H9 (cell line): Measurements from ENCODE around the gene RDH13. TPM values are rescaled to one million over a fixed set of nuclear protein-coding genes. Genes with fewer than 3 reads are reported as not detected.

ENCODE experiments used
- DNase-seq: peaks from one replicate; pipeline ENCODE4 v3.0.0-alpha.2; 2017
- H2AFZ ChIP-seq: one replicate; pipeline ENCODE4 v1.6.1; 2013; ENCODE audit warnings: mild to moderate bottlenecking, low read length, control low read depth, moderate library complexity
- H2AK5ac ChIP-seq: 2 replicates; pipeline ENCODE4 v1.6.1; 2013; ENCODE audit warnings: low read length, control low read depth, mixed read lengths; ENCODE audit not compliant: insufficient read length
- H2BK120ac ChIP-seq: one replicate; pipeline ENCODE4 v1.6.1; 2013; ENCODE audit warnings: low read depth, mild to moderate bottlenecking, low read length, control low read depth, inconsistent platforms; ENCODE audit not compliant: poor library complexity, severe bottlenecking
- H2BK12ac ChIP-seq: 2 replicates; pipeline ENCODE4 v1.6.1; 2013; ENCODE audit warnings: low read length, control low read depth, mixed read lengths, low read depth; ENCODE audit not compliant: insufficient read length
- H2BK15ac ChIP-seq: 2 replicates; pipeline ENCODE4 v1.6.1; 2013; ENCODE audit warnings: low read depth, low read length, control low read depth
- H2BK20ac ChIP-seq: one replicate; pipeline ENCODE4 v1.6.1; 2013; ENCODE audit warnings: low read depth, mild to moderate bottlenecking, low read length, control low read depth, inconsistent platforms; ENCODE audit not compliant: poor library complexity, severe bottlenecking
- H2BK5ac ChIP-seq: 2 replicates; pipeline ENCODE4 v1.6.1; 2013; ENCODE audit warnings: low read length, control low read depth, mixed read lengths; ENCODE audit not compliant: insufficient read length
- H3K14ac ChIP-seq: 2 replicates; pipeline ENCODE4 v1.6.1; 2013; ENCODE audit warnings: low read length, control low read depth; ENCODE audit not compliant: insufficient read depth
- H3K18ac ChIP-seq: 2 replicates; pipeline ENCODE4 v1.6.1; 2013; ENCODE audit warnings: low read depth, mild to moderate bottlenecking, mixed read lengths, low read length, control low read depth; ENCODE audit not compliant: insufficient read length
- H3K23ac ChIP-seq: 2 replicates; pipeline ENCODE4 v1.6.1; 2013; ENCODE audit warnings: low read length, control low read depth, mixed read lengths, low read depth; ENCODE audit not compliant: insufficient read length
- H3K23me2 ChIP-seq: 2 replicates; pipeline ENCODE4 v1.6.1; 2013; ENCODE audit warnings: low read depth, mild to moderate bottlenecking, mixed read lengths, low read length, control low read depth; ENCODE audit not compliant: insufficient read length, poor library complexity, severe bottlenecking
- H3K27ac ChIP-seq: 2 replicates; pipeline ENCODE4 v1.5.1; 2013; ENCODE audit warnings: low read length, control low read depth, mixed read lengths, low read depth; ENCODE audit not compliant: insufficient read length
- H3K27me3 ChIP-seq: 2 replicates; pipeline ENCODE4 v1.6.1; 2013; ENCODE audit warnings: low read length, control low read depth, inconsistent platforms; ENCODE audit not compliant: insufficient read depth
- H3K4ac ChIP-seq: 2 replicates; pipeline ENCODE4 v1.6.1; 2013; ENCODE audit warnings: low read depth, mild to moderate bottlenecking, control low read depth, inconsistent platforms, low read length, moderate library complexity
- H3K4me1 ChIP-seq: 2 replicates; pipeline ENCODE4 v1.6.1; 2013; ENCODE audit warnings: low read length, control low read depth, inconsistent platforms; ENCODE audit not compliant: insufficient read depth
- H3K4me2 ChIP-seq: 2 replicates; pipeline ENCODE4 v1.6.1; 2013; ENCODE audit warnings: low read length, control low read depth, mixed read lengths; ENCODE audit not compliant: insufficient read length, insufficient read depth
- H3K56ac ChIP-seq: 2 replicates; pipeline ENCODE4 v1.6.1; 2013; ENCODE audit warnings: low read depth, mild to moderate bottlenecking, mixed read lengths, low read length, control low read depth; ENCODE audit not compliant: insufficient read length
- H3K79me1 ChIP-seq: 2 replicates; pipeline ENCODE4 v1.6.1; 2013; ENCODE audit warnings: low read depth, mild to moderate bottlenecking, moderate library complexity, low read length, control low read depth, inconsistent platforms; ENCODE audit not compliant: insufficient read depth, poor library complexity, severe bottlenecking
- H3K79me2 ChIP-seq: 2 replicates; pipeline ENCODE4 v1.6.1; 2013; ENCODE audit warnings: low read length, control low read depth, inconsistent platforms; ENCODE audit not compliant: insufficient read depth
- H3K9ac ChIP-seq: 2 replicates; pipeline ENCODE4 v1.6.1; 2013; ENCODE audit warnings: low read length, control low read depth, mixed read lengths; ENCODE audit not compliant: insufficient read length; ENCODE audit errors: extremely low read depth
- H3K9me3 ChIP-seq: one replicate; pipeline ENCODE4 v1.6.1; 2013; ENCODE audit warnings: low read depth, low read length, inconsistent platforms; ENCODE audit not compliant: control insufficient read depth
- H3T11ph ChIP-seq: one replicate; pipeline ENCODE4 v1.6.1; 2013; ENCODE audit warnings: mild to moderate bottlenecking, low read length, control low read depth, inconsistent platforms
- H4K20me1 ChIP-seq: one replicate; pipeline ENCODE4 v1.6.1; 2013; ENCODE audit not compliant: control insufficient read depth, insufficient read length, insufficient read depth
- H4K5ac ChIP-seq: 2 replicates; pipeline ENCODE4 v1.6.1; 2013; ENCODE audit warnings: low read depth, mild to moderate bottlenecking, mixed read lengths, low read length, control low read depth; ENCODE audit not compliant: insufficient read length
- H4K8ac ChIP-seq: replicated peaks from 2 replicates; pipeline ENCODE4 v1.6.1; 2013; ENCODE audit warnings: low read length, control low read depth, mixed read lengths, low read depth; ENCODE audit not compliant: insufficient read length
- H4K91ac ChIP-seq: 2 replicates; pipeline ENCODE4 v1.6.1; 2013; ENCODE audit warnings: low read depth, mild to moderate bottlenecking, moderate library complexity, mixed read lengths, low read length, control low read depth; ENCODE audit not compliant: insufficient read length
- H3K27ac Mint-ChIP-seq, 3 experiments: 2 replicates in 2 of 3; 3 replicates in 1 of 3; pipeline ENCODE4 v1.8.0; 2020 to 2021; ENCODE audit warnings: mixed read lengths in 3 of 3, mild to moderate bottlenecking in 1 of 3, moderate library complexity in 1 of 3
- H3K27me3 Mint-ChIP-seq: 2 replicates; pipeline ENCODE4 v1.8.0; 2021; ENCODE audit warnings: low read depth, mild to moderate bottlenecking, moderate library complexity, mixed read lengths
- H3K36me3 Mint-ChIP-seq, 3 experiments: 2 replicates in 2 of 3; 3 replicates in 1 of 3; pipeline ENCODE4 v1.8.0; 2020 to 2021; ENCODE audit warnings: low read depth in 3 of 3, mixed read lengths in 3 of 3; ENCODE audit not compliant: insufficient read depth in 1 of 3
- H3K4me1 Mint-ChIP-seq, 2 experiments: 2 replicates each; pipeline ENCODE4 v1.8.0; 2020; ENCODE audit warnings: mixed read lengths in 2 of 2
- H3K4me3 Mint-ChIP-seq, 2 experiments: 2 replicates in 1 of 2; 3 replicates in 1 of 2; pipeline ENCODE4 v1.8.0; 2020 to 2021; ENCODE audit warnings: mild to moderate bottlenecking in 2 of 2, mixed read lengths in 2 of 2, moderate library complexity in 1 of 2
- H3K9me3 Mint-ChIP-seq, 2 experiments: 2 replicates in 1 of 2; 3 replicates in 1 of 2; pipeline ENCODE4 v1.8.0; 2020; ENCODE audit warnings: mild to moderate bottlenecking in 2 of 2, mixed read lengths in 2 of 2, moderate library complexity in 1 of 2
- WGBS: extraction: QIAGEN DNeasy Blood & Tissue Kit; methylation state at CpG from one replicate; pipeline ENCODE4 v1.1.7; 2013; ENCODE audit warnings: missing lambda C conversion rate, low lambda C conversion rate, mixed read lengths; ENCODE audit not compliant: insufficient read length; ENCODE audit errors: extremely low coverage; 5-methylcytosine and 5-hydroxymethylcytosine counted together
- total RNA-seq: library from RNA; stranded (reverse); gene quantifications from 2 replicates; pipeline ENCODE4 v1.2.1, GENCODE V29; 2021
- TF ChIP-seq, protein P1 (sequence below): fragments of 200-600 bp; sonication (generic); conservative IDR thresholded peaks from 3 replicates; pipeline ENCODE4 v1.8.0; 2021; ENCODE audit warnings: antibody characterized with exemption, mild to moderate bottlenecking

RDH13 gene
- total RNA-seq, 1 experiment from 2014 or later, result 21.5 TPM

DNA sequence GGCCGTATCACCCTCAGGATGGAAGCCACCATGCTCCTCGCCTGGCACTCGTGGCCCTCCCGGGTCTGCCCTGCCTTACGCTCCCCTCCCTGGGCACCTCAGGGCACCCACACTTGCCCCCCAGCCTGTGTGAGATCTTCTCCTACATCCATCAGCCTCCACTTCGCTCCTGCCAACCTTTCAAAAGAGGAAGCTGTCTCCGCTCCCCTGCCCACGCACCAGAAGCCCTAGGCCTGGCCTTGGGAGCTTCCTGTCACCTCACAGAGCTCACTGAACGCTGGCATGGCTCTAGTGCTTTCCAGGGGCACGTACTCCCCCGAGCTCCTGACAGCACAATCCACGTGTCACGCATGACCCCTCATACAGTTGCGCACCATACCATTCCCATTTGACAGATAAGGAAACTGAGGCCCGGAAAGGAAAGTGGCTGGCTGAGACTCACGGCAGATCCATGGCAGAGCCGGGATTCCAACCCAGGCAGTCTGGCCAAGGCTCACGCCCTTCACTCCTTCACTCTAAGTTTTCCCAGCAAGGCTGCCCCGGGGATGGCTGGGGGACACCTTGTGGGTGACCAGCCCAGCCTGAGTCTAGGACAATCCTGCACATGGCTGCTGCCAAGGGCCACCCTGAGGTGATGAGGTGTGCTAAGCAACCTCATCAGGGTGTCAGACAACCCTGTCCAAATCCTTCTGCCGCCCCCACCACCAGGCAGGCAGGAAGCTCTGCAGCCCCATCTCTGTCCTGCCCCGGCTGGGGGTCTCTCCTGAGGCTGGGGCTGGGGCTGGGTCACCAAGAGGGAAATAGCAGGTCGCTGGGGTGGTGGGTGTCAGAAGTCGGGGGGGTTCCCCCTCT lies 35.1 kb upstream of the RDH13 start:
- no peak for DNase-seq

More for the DNA sequence above, 35.1 kb upstream of the RDH13 start:
- no peak overlapping the region for H4K5ac ChIP-seq
- Mint-ChIP-seq H3K4me3 (peak overlapping the region in 1 of 2 experiments; percentile 25; a peak in 2 of 5 replicates), H3K9me3 (peaks cover under 1% of the 10 kb centered on the region in 2 experiments; a peak in 2 of 5 replicates), H3K4me1 (peaks cover 3 to 20% of the 10 kb centered on the region in 2 experiments), H3K27me3 (no peaks in the 10 kb centered on the region; the same call in 1 of the 2 replicates), H3K36me3 (peaks cover 9 to 27% (median 13%) of the 10 kb centered on the region in 3 experiments), H3K27ac (peak overlapping the region in 1 of 3 experiments; percentile 28; a peak in 1 of 7 replicates)
- no peaks in the 10 kb centered on the region for H3K79me2 ChIP-seq
- H3T11ph ChIP-seq, result no peak overlapping the region
- H3K23me2 ChIP-seq, result no peaks in the 10 kb centered on the region
- peaks cover 3% of the 10 kb centered on the region for H3K79me1 ChIP-seq
- TF ChIP-seq, protein P1, sequence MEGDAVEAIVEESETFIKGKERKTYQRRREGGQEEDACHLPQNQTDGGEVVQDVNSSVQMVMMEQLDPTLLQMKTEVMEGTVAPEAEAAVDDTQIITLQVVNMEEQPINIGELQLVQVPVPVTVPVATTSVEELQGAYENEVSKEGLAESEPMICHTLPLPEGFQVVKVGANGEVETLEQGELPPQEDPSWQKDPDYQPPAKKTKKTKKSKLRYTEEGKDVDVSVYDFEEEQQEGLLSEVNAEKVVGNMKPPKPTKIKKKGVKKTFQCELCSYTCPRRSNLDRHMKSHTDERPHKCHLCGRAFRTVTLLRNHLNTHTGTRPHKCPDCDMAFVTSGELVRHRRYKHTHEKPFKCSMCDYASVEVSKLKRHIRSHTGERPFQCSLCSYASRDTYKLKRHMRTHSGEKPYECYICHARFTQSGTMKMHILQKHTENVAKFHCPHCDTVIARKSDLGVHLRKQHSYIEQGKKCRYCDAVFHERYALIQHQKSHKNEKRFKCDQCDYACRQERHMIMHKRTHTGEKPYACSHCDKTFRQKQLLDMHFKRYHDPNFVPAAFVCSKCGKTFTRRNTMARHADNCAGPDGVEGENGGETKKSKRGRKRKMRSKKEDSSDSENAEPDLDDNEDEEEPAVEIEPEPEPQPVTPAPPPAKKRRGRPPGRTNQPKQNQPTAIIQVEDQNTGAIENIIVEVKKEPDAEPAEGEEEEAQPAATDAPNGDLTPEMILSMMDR, result no peak
- H3K9ac ChIP-seq, result no peak overlapping the region
- no peak overlapping the region for H4K8ac ChIP-seq
- no peak overlapping the region for H3K56ac ChIP-seq
- no peak overlapping the region for H3K18ac ChIP-seq
- H2BK5ac ChIP-seq, result no peak overlapping the region
- no peaks in the 10 kb centered on the region for H3K4me1 ChIP-seq
- H4K20me1 ChIP-seq, result no peaks in the 10 kb centered on the region
- H3K27ac ChIP-seq, result no peak overlapping the region
- H3K4ac ChIP-seq, result no peak overlapping the region
- H2BK12ac ChIP-seq, result no peak overlapping the region
- H2AK5ac ChIP-seq, result no peak overlapping the region
- H2BK15ac ChIP-seq, result no peak overlapping the region
- H3K9me3 ChIP-seq, result no peaks in the 10 kb centered on the region
- H2BK120ac ChIP-seq, result no peak overlapping the region
- H4K91ac ChIP-seq, result no peak overlapping the region
- H3K27me3 ChIP-seq, result no peaks in the 10 kb centered on the region
- WGBS, result no CpG with 5 or more reads among the region's 23 CpGs
- no peak overlapping the region for H3K23ac ChIP-seq
- no peak overlapping the region; the same call in 1 of the 2 replicates for H3K14ac ChIP-seq
- H2BK20ac ChIP-seq, result no peak overlapping the region
- no peak overlapping the region for H2AFZ ChIP-seq
- no peak overlapping the region for H3K4me2 ChIP-seq
